ENCODE results near the gene HLTF.

HLTF gene

DNA sequence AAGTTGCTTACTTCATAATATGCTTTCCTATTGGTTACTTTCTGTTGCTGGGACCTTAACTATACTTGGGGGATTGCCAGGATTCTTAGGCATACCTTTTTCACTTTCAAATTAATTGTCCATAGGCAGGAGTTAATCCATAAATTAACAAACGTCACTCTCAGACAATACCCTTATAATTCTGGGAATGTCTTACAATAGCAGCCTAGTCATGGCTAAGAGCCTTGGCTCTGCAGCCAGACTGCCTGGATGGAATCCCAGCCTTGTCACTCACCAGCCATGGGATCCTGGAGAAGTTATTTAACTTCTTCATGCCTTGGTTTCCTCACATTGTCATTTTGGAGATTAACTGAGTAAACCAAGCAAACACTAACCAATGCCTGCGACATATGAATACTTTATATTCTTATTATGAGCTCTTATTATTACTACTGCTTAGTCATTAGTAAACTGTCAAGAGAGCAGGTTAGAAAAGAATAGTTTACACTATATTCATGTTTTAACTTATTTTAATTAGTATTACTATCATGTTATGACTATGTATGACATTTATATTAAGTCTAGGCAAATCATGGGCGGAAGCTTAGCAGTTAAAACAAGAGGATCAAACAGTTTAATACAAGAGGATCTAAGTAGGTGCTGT is 66.0 kb downstream of the HLTF start:
- no peak for FAIRE-seq
- TF ChIP-seq, protein P1, sequence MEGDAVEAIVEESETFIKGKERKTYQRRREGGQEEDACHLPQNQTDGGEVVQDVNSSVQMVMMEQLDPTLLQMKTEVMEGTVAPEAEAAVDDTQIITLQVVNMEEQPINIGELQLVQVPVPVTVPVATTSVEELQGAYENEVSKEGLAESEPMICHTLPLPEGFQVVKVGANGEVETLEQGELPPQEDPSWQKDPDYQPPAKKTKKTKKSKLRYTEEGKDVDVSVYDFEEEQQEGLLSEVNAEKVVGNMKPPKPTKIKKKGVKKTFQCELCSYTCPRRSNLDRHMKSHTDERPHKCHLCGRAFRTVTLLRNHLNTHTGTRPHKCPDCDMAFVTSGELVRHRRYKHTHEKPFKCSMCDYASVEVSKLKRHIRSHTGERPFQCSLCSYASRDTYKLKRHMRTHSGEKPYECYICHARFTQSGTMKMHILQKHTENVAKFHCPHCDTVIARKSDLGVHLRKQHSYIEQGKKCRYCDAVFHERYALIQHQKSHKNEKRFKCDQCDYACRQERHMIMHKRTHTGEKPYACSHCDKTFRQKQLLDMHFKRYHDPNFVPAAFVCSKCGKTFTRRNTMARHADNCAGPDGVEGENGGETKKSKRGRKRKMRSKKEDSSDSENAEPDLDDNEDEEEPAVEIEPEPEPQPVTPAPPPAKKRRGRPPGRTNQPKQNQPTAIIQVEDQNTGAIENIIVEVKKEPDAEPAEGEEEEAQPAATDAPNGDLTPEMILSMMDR (IDR thresholded peaks at IDR 0.05; ENCODE audit: insufficient read depth, missing control alignments): no peak
- DNase-seq (ENCODE audit: insufficient read length, low spot score): no peak

DNA sequence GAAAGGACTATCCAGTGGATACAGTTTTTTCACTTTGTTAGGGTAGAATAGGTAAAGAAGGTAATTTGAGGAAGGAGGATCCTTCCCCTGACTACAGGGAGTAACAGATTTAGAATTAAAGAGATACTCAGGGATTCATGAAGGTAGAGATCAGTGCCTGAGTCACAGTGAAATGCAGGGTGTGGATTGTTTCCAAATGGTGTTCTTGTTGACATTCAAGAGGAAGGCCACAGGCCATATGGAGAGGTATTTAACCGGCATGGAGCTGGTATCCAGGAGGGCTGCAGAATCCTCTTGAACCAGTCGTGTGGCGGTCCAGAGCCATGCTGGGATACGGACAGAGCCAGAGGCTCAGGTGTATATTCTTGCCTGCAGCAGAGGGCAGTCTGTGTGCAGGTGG is 66.8 kb downstream of the HLTF start:
- DNase-seq (ENCODE audit: insufficient read length, low spot score): no peak
- TF ChIP-seq, protein P1 (IDR thresholded peaks at IDR 0.05; ENCODE audit: insufficient read depth, missing control alignments): no peak

DNA sequence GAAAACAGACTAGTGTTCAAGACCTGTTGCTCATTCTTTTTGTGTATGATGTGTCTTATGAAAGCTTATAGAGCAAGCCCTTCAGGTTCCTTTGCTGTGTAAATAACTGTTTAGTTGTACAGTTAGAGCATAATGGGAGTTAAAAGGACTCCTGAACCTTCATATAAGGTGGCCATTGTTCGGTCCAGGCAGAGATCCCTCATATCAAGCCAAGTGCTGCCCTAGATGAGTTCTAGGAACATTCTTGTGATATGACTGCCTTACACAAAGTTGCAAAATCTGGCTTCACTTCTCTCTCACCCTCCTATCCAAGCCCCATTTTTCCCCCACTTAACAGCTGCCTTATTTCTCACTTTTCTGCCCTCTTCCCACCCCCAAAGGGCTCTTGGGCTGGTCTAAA is 68.1 kb downstream of the HLTF start:
- TF ChIP-seq, protein P1 (IDR thresholded peaks at IDR 0.05; ENCODE audit: insufficient read depth, missing control alignments): no peak
- DNase-seq (ENCODE audit: insufficient read length, low spot score) (no peak), FAIRE-seq (no peak)

More for the DNA sequence above, 66.8 kb downstream of the HLTF start:
- FAIRE-seq: no peak

DNA sequence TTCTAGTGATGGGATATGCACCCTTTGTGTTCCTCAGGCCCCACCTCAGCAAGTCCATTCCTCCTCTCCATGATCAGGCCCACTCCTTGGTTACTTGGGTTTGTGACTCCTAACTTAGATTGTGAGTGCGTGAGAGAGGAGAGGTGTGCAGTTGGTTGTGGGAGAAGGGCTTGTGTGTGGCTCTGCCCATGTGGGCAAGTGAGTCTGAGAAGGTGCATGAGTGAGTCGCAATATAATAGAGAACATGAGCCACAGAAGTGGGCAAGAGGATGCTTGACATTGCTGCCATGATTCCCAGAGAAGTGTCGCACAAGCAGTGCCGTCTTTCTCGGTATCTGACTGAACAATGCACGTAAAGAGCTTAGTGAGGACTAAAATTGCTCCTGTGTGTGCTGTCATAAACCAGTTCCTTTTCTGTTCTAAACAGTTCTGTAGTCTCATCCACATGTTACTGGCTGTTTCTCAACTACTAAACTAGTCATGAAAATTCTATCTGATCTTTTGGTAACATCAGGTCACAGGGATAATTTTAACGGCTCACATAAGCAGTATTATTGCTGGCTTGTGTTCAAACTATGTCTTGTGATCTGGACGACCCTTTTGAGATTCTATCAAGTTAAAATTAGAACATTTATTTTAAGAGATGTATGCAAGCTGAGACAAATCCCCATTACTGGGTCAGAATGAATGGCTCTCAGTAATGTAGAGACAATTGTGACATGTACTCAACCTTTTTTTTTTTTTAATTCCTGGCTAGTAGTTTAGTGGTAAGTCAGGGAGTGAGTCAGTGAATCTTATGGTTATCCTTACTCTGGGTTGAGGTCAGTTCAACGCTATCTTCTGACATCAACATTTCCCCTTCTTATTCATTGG is 69.4 kb downstream of the HLTF start:
- DNase-seq (ENCODE audit: insufficient read length, low spot score): no peak
- TF ChIP-seq, protein P1 (IDR thresholded peaks at IDR 0.05; ENCODE audit: insufficient read depth, missing control alignments): no peak
- no peak for FAIRE-seq

DNA sequence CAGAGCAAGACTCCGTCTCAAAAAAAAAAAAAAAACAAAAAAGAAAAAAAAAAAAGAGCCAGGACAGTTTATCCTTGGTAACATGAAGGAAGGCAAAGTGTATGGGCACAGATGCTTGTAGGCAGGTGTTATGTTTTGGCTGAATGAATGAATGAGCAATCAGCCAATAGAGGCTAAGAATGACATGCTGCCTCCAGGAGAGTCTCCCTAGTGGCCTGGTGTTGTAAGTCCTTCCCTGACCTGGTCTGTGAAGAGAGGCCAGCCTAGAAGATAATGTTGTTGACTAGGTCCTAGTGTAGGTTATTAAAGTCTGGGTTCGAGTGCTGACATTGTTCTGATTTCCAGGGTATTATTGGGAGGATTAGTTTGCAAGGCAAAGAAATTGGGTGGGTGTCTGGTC is 70.1 kb downstream of the HLTF start:
- DNase-seq (ENCODE audit: insufficient read length, low spot score) (no peak), FAIRE-seq (no peak)
- TF ChIP-seq, protein P1 (IDR thresholded peaks at IDR 0.05; ENCODE audit: insufficient read depth, missing control alignments): no peak

DNA sequence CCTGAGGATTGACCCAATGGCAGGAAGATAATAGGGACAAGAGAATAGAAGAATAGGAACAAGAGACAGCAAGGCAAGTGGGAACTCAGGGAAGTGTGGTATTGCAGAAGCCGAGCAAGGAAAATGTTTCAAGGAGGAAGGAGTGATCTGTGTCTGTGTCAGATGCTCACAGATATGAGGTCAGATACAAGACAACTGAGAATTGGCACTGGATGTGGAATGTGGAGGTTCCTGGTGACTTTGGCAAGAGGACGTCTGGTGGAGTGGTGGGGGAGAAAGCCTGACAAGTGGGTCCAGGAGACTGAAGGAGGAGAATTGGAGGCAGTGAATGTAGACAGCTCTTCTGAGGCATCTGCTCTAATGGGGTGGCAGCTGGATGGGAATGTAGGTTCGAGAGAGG is 70.9 kb downstream of the HLTF start:
- FAIRE-seq (no peak), DNase-seq (ENCODE audit: insufficient read length, low spot score) (no peak)
- TF ChIP-seq, protein P1 (IDR thresholded peaks at IDR 0.05; ENCODE audit: insufficient read depth, missing control alignments): no peak

DNA sequence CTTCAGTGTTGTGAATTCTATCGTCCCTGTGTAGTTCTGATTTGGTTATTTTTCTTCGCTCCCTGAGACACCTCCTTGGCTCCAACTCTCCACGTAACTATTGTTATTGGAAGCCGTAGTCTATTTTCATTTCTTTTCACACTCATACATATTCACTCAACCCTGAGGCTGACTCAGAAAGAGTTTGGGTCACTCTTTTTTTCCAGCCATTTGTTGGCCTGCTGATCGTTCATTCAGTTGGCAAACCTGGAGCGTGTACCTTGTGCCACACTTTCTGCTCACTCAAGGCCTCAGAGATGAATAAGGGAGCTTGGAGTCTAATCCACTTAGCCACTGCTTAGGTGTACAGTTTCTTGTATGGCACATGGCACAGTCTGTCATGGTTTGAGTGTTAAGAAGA is 72.6 kb downstream of the HLTF start:
- FAIRE-seq: no peak
- no peak for DNase-seq (ENCODE audit: insufficient read length, low spot score)
- TF ChIP-seq, protein P1 (IDR thresholded peaks at IDR 0.05; ENCODE audit: insufficient read depth, missing control alignments): no peak
